H1 (cell line): Measurements from ENCODE around the gene DNAJC21. TPM values are rescaled to one million over a fixed set of nuclear protein-coding genes. Genes with fewer than 3 reads are reported as not detected.

Source experiments
- CTCF ChIA-PET: fragments of 300-600 bp; sonication (Branson Sonifier 250); formaldehyde crosslinking; loops from one replicate; lab custom pipeline; 2021; ENCODE audit not compliant: partially characterized antibody; lab: Charles Lee
- POLR2A ChIA-PET: fragments of 300-600 bp; sonication (Branson Sonifier 250); formaldehyde crosslinking; loops from one replicate; lab custom pipeline; 2021; ENCODE audit warnings: inconsistent platforms; ENCODE audit not compliant: partially characterized antibody; lab: Charles Lee
- DNase-seq, 2 experiments: peaks; one replicate each; pipeline versions ENCODE4 v3.0.0 to v3.0.0-alpha.2; 2010 to 2022; ENCODE audit warnings: low spot score in 2 of 2, low read depth in 1 of 2, mixed read lengths in 1 of 2
- FAIRE-seq: peaks from 2 replicates; lab custom pipeline; 2011; peaks lifted over from hg19 to GRCh38; lab: Jason Lieb, UNC
- H2AFZ ChIP-seq: 2 replicates; pipeline ENCODE4 v1.8.1; 2012; ENCODE audit warnings: low read length, inconsistent platforms
- H2AK5ac ChIP-seq: 2 replicates; pipeline ENCODE4 v1.6.1; 2013; ENCODE audit warnings: low read depth, low read length
- H2BK120ac ChIP-seq: replicated peaks from 2 replicates; pipeline ENCODE3; 2013; ENCODE audit warnings: low read depth, low read length, inconsistent platforms
- H2BK12ac ChIP-seq: 2 replicates; pipeline ENCODE4 v1.6.1; 2013; ENCODE audit warnings: low read depth, low read length
- H2BK15ac ChIP-seq: 2 replicates; pipeline ENCODE4 v1.6.1; 2013; ENCODE audit warnings: low read length
- H2BK20ac ChIP-seq: 2 replicates; pipeline ENCODE4 v1.6.1; 2013; ENCODE audit warnings: low read length
- H2BK5ac ChIP-seq: 2 replicates; pipeline ENCODE4 v1.6.1; 2013; ENCODE audit warnings: low read depth, low read length
- H3K14ac ChIP-seq: 2 replicates; pipeline ENCODE4 v1.6.1; 2013; ENCODE audit warnings: inconsistent platforms; ENCODE audit not compliant: insufficient read length
- H3K18ac ChIP-seq: 2 replicates; pipeline ENCODE4 v1.6.1; 2013; ENCODE audit warnings: low read length; ENCODE audit errors: extremely low read depth
- H3K23ac ChIP-seq: 2 replicates; pipeline ENCODE4 v1.6.1; 2013; ENCODE audit warnings: inconsistent platforms; ENCODE audit not compliant: insufficient read length
- H3K23me2 ChIP-seq: 2 replicates; pipeline ENCODE4 v1.6.1; 2013; ENCODE audit warnings: low read depth, low read length
- H3K27ac ChIP-seq: 2 replicates; pipeline ENCODE4 v1.6.1; 2011; ENCODE audit warnings: low read depth, low read length, inconsistent platforms
- H3K27me3 ChIP-seq, 4 experiments: replicated peaks in 1 of 4; 1 replicate in 1 of 4; 2 replicates in 3 of 4; pipeline versions ENCODE4 v1.6.1 to v1.8.1; 2011 to 2013; ENCODE audit warnings: low read length in 3 of 4, mild to moderate bottlenecking in 3 of 4, inconsistent platforms in 2 of 4, mixed read lengths in 2 of 4, moderate library complexity in 1 of 4; ENCODE audit not compliant: control insufficient read depth in 3 of 4, insufficient read depth in 3 of 4; ENCODE audit errors: extremely low read depth in 1 of 4
- H3K36me3 ChIP-seq, 4 experiments: 2 replicates each; pipeline versions ENCODE4 v1.6.1 to v1.8.1; 2011 to 2013; ENCODE audit warnings: mild to moderate bottlenecking in 4 of 4, low read length in 3 of 4, moderate library complexity in 2 of 4, control low read depth in 1 of 4, inconsistent platforms in 1 of 4; ENCODE audit not compliant: insufficient read depth in 4 of 4, control insufficient read depth in 2 of 4
- H3K4ac ChIP-seq: replicated peaks from 2 replicates; pipeline ENCODE3; 2013; ENCODE audit warnings: low read length, low read depth, mixed read lengths, inconsistent platforms; ENCODE audit not compliant: insufficient read length
- H3K4me1 ChIP-seq, 4 experiments: replicated peaks in 1 of 4; 1 replicate in 1 of 4; 2 replicates in 3 of 4; pipeline versions ENCODE4 v1.6.1 to v1.8.1; 2011 to 2013; ENCODE audit warnings: low read length in 3 of 4, inconsistent platforms in 2 of 4, mixed read lengths in 1 of 4; ENCODE audit not compliant: insufficient read depth in 4 of 4, control insufficient read depth in 3 of 4
- H3K4me2 ChIP-seq, 2 experiments: 2 replicates each; pipeline versions ENCODE4 v1.6.1 to v1.8.1; 2011 to 2013; ENCODE audit warnings: low read depth in 2 of 2, low read length in 2 of 2, control low read depth in 1 of 2, inconsistent platforms in 1 of 2, mild to moderate bottlenecking in 1 of 2; ENCODE audit not compliant: insufficient read depth in 1 of 2
- H3K4me3 ChIP-seq, 4 experiments: fragments of 200-600, 300-600 bp in 1 of 4; sonication (generic), shearing (Covaris generic), sonication (Bioruptor Twin) in 1 of 4; 2 replicates each; pipeline versions ENCODE4 v1.5.1 to v1.8.1; 2011 to 2016; ENCODE audit warnings: low read length in 4 of 4, low read depth in 3 of 4, control low read depth in 2 of 4, inconsistent platforms in 2 of 4, mild to moderate bottlenecking in 2 of 4, mixed read lengths in 1 of 4, moderate library complexity in 1 of 4; ENCODE audit not compliant: insufficient read depth in 2 of 4; ENCODE audit errors: extremely low read depth in 1 of 4
- H3K56ac ChIP-seq: replicated peaks from 2 replicates; pipeline ENCODE3; 2013; ENCODE audit warnings: low read depth, mild to moderate bottlenecking, mixed read lengths, low read length, inconsistent platforms; ENCODE audit not compliant: insufficient read length
- H3K79me1 ChIP-seq: 2 replicates; pipeline ENCODE4 v1.6.1; 2013; ENCODE audit warnings: low read depth, low read length, control low read depth
- H3K79me2 ChIP-seq, 2 experiments: 2 replicates each; pipeline versions ENCODE4 v1.6.1 to v1.8.1; 2012 to 2013; ENCODE audit warnings: low read length in 2 of 2, mild to moderate bottlenecking in 2 of 2, inconsistent platforms in 1 of 2; ENCODE audit not compliant: insufficient read depth in 2 of 2, control insufficient read depth in 1 of 2
- H3K9ac ChIP-seq, 4 experiments: replicated peaks in 1 of 4; 1 replicate in 1 of 4; 2 replicates in 3 of 4; pipeline versions ENCODE4 v1.6.1 to v1.8.1; 2011 to 2013; ENCODE audit warnings: low read depth in 3 of 4, low read length in 3 of 4, control low read depth in 2 of 4, mild to moderate bottlenecking in 2 of 4, moderate library complexity in 2 of 4, inconsistent platforms in 1 of 4; ENCODE audit errors: extremely low read depth in 1 of 4
- H3K9me3 ChIP-seq, 2 experiments: 2 replicates each; pipeline versions ENCODE4 v1.6.1 to v1.8.1; 2012 to 2013; ENCODE audit warnings: mild to moderate bottlenecking in 2 of 2, moderate library complexity in 2 of 2, control low read depth in 1 of 2, inconsistent platforms in 1 of 2, low read depth in 1 of 2, low read length in 1 of 2, mixed read lengths in 1 of 2; ENCODE audit not compliant: insufficient read depth in 2 of 2
- H4K20me1 ChIP-seq, 2 experiments: replicated peaks in 1 of 2; 2 replicates each; pipeline versions ENCODE3 to v1.8.1; 2011 to 2013; ENCODE audit warnings: inconsistent platforms in 2 of 2, low read length in 2 of 2, mild to moderate bottlenecking in 1 of 2; ENCODE audit not compliant: insufficient read depth in 2 of 2, control insufficient read depth in 1 of 2
- H4K5ac ChIP-seq: 2 replicates; pipeline ENCODE4 v1.6.1; 2013; ENCODE audit warnings: low read length, low read depth, mixed read lengths, inconsistent platforms; ENCODE audit not compliant: insufficient read length
- H4K8ac ChIP-seq: 2 replicates; pipeline ENCODE4 v1.8.0; 2013; ENCODE audit warnings: mild to moderate bottlenecking, moderate library complexity, low read length, inconsistent platforms; ENCODE audit not compliant: insufficient read depth; ENCODE audit errors: extremely low read depth
- H4K91ac ChIP-seq: replicated peaks from 2 replicates; pipeline ENCODE3; 2013; ENCODE audit warnings: low read length, mixed read lengths, inconsistent platforms; ENCODE audit not compliant: insufficient read length
- BACH1 ChIP-seq: IDR thresholded peaks from 2 replicates; pipeline ENCODE4 v1.6.1; 2012; ENCODE audit warnings: low read length, improper control_type of control experiment
- CBX8 ChIP-seq: fragments of 300-800, 300-1000 bp; sonication (generic); IDR thresholded peaks from 2 replicates; pipeline ENCODE4 v1.7.1; 2016; ENCODE audit warnings: low read depth, low read length, borderline replicate concordance
- E2F6 ChIP-seq: IDR thresholded peaks from 2 replicates; pipeline ENCODE4 v1.6.1; 2012; ENCODE audit warnings: inconsistent platforms
- JUN ChIP-seq: IDR thresholded peaks from 2 replicates; pipeline ENCODE4 v1.6.1; 2011; ENCODE audit warnings: low read depth, mild to moderate bottlenecking, improper control_type of control experiment, low read length
- KDM1A ChIP-seq: fragments of 200-600, 300-600 bp; sonication (generic); IDR thresholded peaks from 2 replicates; pipeline ENCODE4 v1.7.1; 2016; ENCODE audit warnings: mild to moderate bottlenecking, low read length, borderline replicate concordance
- TBP ChIP-seq: IDR thresholded peaks from 2 replicates; pipeline ENCODE4 v1.6.1; 2011; ENCODE audit warnings: low read depth, low read length, improper control_type of control experiment
- USF2 ChIP-seq: IDR thresholded peaks from 2 replicates; pipeline ENCODE4 v1.6.1; 2011; ENCODE audit warnings: low read length, improper control_type of control experiment
- WGBS, 2 experiments: shearing (Covaris generic) in 1 of 2; methylation state at CpG; one replicate each; pipeline versions ENCODE4 v1.1.6 to v1.1.7; 2013 to 2015; ENCODE audit warnings: low lambda C conversion rate in 2 of 2, mixed read lengths in 2 of 2, inconsistent platforms in 1 of 2, low coverage in 1 of 2, missing lambda C conversion rate in 1 of 2; ENCODE audit not compliant: insufficient replicate concordance in 2 of 2, insufficient coverage in 1 of 2, insufficient read length in 1 of 2; ENCODE audit errors: extremely low coverage in 1 of 2, missing lambda C conversion rate in 1 of 2; 5-methylcytosine and 5-hydroxymethylcytosine counted together
- polyA plus RNA-seq, 7 experiments: library from polyadenylated mRNA; depleted of rRNA in 3 of 7; stranded (reverse) in 5 of 7; unstranded in 2 of 7; fragments of >200 nt in 5 of 7; fragments of 200-250 nt in 2 of 7; gene quantifications; 1 replicate in 5 of 7; 2 replicates in 1 of 7; 4 replicates in 1 of 7; pipeline versions ENCODE4 v1.2.1 to v1.2.3, GENCODE V29; 2011 to 2013; ENCODE audit warnings: missing spikeins in 2 of 7, mixed read lengths in 2 of 7
- total RNA-seq: library from RNA; stranded (reverse); fragmentation: NEBNext Ultra II Directional; extraction: Animal tissue kit (Norgen Biotek cat#: 25700); gene quantifications from 2 replicates; pipeline ENCODE4 v1.2.1, GENCODE V29; 2021

Gene DNAJC21
- total and polyA plus RNA-seq, 2 of the 8 experiments (the other 6 are each of a cell fraction or from before 2014, with no cell fraction given) = 5.1 to 47.5 TPM

GRCh38 chr5:34930462-34930844 is 1.1 kb downstream of the DNAJC21 start:
- Histone ChIP-seq H4K8ac (no peak overlapping the region), H3K79me2 (peaks cover 6 to 42% of the 10 kb centered on the region in 2 experiments; a peak in 3 of 4 replicates), H3K79me1 (peaks cover 3% of the 10 kb centered on the region), H4K20me1 (peaks cover 0 to 2% of the 10 kb centered on the region in 2 experiments), H2BK15ac (no peak overlapping the region), H3K9ac (peak overlapping the region in 3 of 4 experiments; percentile 28 to 77 (median 76); a peak in 5 of 7 replicates), H3K4me3 (peak overlapping the region; percentile 50 to 96 (median 93))
- FAIRE-seq = no peak
- no peak for DNase-seq
- TF ChIP-seq JUN (no peak), TBP (no peak), USF2 (no peak), KDM1A (no peak), BACH1 (no peak), E2F6 (no peak), CBX8 (no peak)
- TF ChIP-seq, all 59 proteins: peak for 0
- POLR2A ChIA-PET = interaction anchor here (0.9 to 3.8 kb wide), 8 partner anchors 10 to 455 kb away, joined by 3 to 51 read pairs (median 4); partner anchors contain the start of genes BRIX1 and RAD1
- Histone ChIP-seq H3K4me1 (no peaks in the 10 kb centered on the region; a peak in 1 of 7 replicates), H4K5ac (no peak overlapping the region), H2AFZ (no peak overlapping the region), H3K18ac (no peak overlapping the region), H2BK20ac (no peak overlapping the region), H3K9me3 (no peaks in the 10 kb centered on the region), H3K56ac (no peak overlapping the region), H2BK12ac (no peak overlapping the region), H2AK5ac (no peak overlapping the region), H3K36me3 (peaks cover 4 to 24% (median 12%) of the 10 kb centered on the region in 4 experiments; a peak in 6 of 8 replicates), H3K4me2 (peak overlapping the region; percentile 62 to 72), H3K4ac (no peak overlapping the region), H2BK120ac (no peak overlapping the region), H3K23me2 (no peaks in the 10 kb centered on the region), H3K14ac (no peak overlapping the region), H4K91ac (no peak overlapping the region), H3K23ac (no peak overlapping the region), H3K27ac (no peak overlapping the region), H3K27me3 (no peaks in the 10 kb centered on the region), H2BK5ac (no peak overlapping the region)
- 14% methylated on average over 3 of the region's 3 CpGs; no CpG with 5 or more reads in 1 of the 2 experiments for WGBS, 2 experiments
- CTCF ChIA-PET = no interaction called here
